Stimulated activated CD8-positive, alpha-beta memory T cell treated with anti-CD3 and anti-CD28 coated beads, Interleukin-2, amount 100 ng/mL, for 1 hour (primary cell): Measurements from ENCODE around the gene TMEM86A.

ENCODE experiments used
- DNase-seq, 2 donors: peaks; one replicate each; pipeline ENCODE4 v3.0.0-alpha.2; 2020; ENCODE audit warnings: low read depth in 2 of 2

TMEM86A gene

GRCh38 chr11:18700375-18700774, 1.8 kb downstream of the TMEM86A start:
- DNase-seq = no peak

GRCh38 chr11:18700872-18701271, 2.3 kb downstream of the TMEM86A start:
- no peak for DNase-seq

- no peak for DNase-seq
These were observed 3.1 kb downstream of the TMEM86A start for GRCh38 chr11:18701614-18702216.

GRCh38 chr11:18703001-18703763, 4.6 kb downstream of the TMEM86A start:
- DNase-seq = no peak

GRCh38 chr11:18704045-18704645, 5.6 kb downstream of the TMEM86A start:
- DNase-seq = no peak

GRCh38 chr11:18704698-18705097, 6.1 kb downstream of the TMEM86A start:
- DNase-seq = no peak

GRCh38 chr11:18705651-18706281, 7.2 kb downstream of the TMEM86A start:
- no peak for DNase-seq

- peak in 1 of 2 donors; percentile 44 for DNase-seq
These were observed 8.0 kb downstream of the TMEM86A start for GRCh38 chr11:18706330-18707243.

- DNase-seq = no peak
These were observed 9.3 kb downstream of the TMEM86A start for GRCh38 chr11:18707811-18708340.

- no peak for DNase-seq
These were observed 10.8 kb downstream of the TMEM86A start for GRCh38 chr11:18709414-18709813.

- DNase-seq = no peak
These were observed 12.0 kb downstream of the TMEM86A start for GRCh38 chr11:18710545-18710944.

GRCh38 chr11:18713646-18714442, 15.3 kb downstream of the TMEM86A start:
- DNase-seq = no peak

- no peak for DNase-seq
These were observed 15.8 kb downstream of the TMEM86A start for GRCh38 chr11:18714443-18714780.

GRCh38 chr11:18715476-18715875, 16.9 kb downstream of the TMEM86A start:
- DNase-seq = no peak

- no peak for DNase-seq
These were observed 21.7 kb downstream of the TMEM86A start for GRCh38 chr11:18720091-18720807.

- DNase-seq = peak; percentile 58 to 72
These were observed 22.4 kb downstream of the TMEM86A start for GRCh38 chr11:18720808-18721560.

GRCh38 chr11:18721561-18722292, 23.1 kb downstream of the TMEM86A start:
- DNase-seq = no peak

GRCh38 chr11:18722293-18722637, 23.7 kb downstream of the TMEM86A start:
- no peak for DNase-seq

GRCh38 chr11:18723991-18724390, 25.4 kb downstream of the TMEM86A start:
- no peak for DNase-seq
